Endothelial cell of umbilical vein (primary cell): ENCODE results near the gene MVB12B. TPM values are rescaled to one million over a fixed set of nuclear protein-coding genes. Genes with fewer than 3 reads are reported as not detected.
A peak's percentile ranks its signal among the peaks of the same experiment; 100 is the strongest.

Experiments used
- BruUV-seq: library from RNA; stranded (reverse); fragments of 400-500 nt; replicated peaks from 2 replicates; lab custom pipeline; 2021; lab: Mats Ljungman, UMichigan
- CTCF ChIA-PET: fragments of 300-600, 350-600 bp; sonication (Branson Sonifier 250); formaldehyde crosslinking; loops from one replicate; lab custom pipeline; 2021; ENCODE audit warnings: antibody characterized with exemption, inconsistent platforms; lab: Charles Lee
- POLR2A ChIA-PET: fragments of 300-600, 350-600 bp; sonication (Branson Sonifier 250); formaldehyde crosslinking; loops from one replicate; lab custom pipeline; 2021; ENCODE audit warnings: antibody characterized with exemption, inconsistent platforms; lab: Charles Lee
- DNase-seq: peaks from one replicate; pipeline ENCODE4 v3.0.0-alpha.2; 2011; ENCODE audit warnings: low read depth, low spot score
- FAIRE-seq: peaks from 2 replicates; lab custom pipeline; 2011; peaks lifted over from hg19 to GRCh38; lab: Jason Lieb, UNC
- H2AFZ ChIP-seq: 2 replicates; pipeline ENCODE4 v1.6.0; 2012; ENCODE audit warnings: low read depth, low read length, control low read depth, inconsistent platforms
- H3K27ac ChIP-seq: 2 replicates; pipeline ENCODE4 v1.5.1; 2011; ENCODE audit warnings: low read depth, mild to moderate bottlenecking, control low read depth, low read length, moderate library complexity; ENCODE audit not compliant: insufficient read depth
- H3K27me3 ChIP-seq, 2 experiments: 2 replicates each; pipeline versions ENCODE4 v1.6.0 to v1.6.1; 2011; ENCODE audit warnings: low read length in 2 of 2, mixed read lengths in 1 of 2; ENCODE audit not compliant: control insufficient read depth in 2 of 2, insufficient read depth in 2 of 2
- H3K36me3 ChIP-seq, 2 experiments: 2 replicates in 1 of 2; 3 replicates in 1 of 2; pipeline ENCODE4 v1.5.1; 2011; ENCODE audit warnings: low read length in 2 of 2, mild to moderate bottlenecking in 1 of 2, moderate library complexity in 1 of 2; ENCODE audit not compliant: control insufficient read depth in 2 of 2, insufficient read depth in 2 of 2; ENCODE audit errors: extremely low read depth in 1 of 2
- H3K4me1 ChIP-seq: 3 replicates; pipeline ENCODE4 v1.5.1; 2011; ENCODE audit warnings: mild to moderate bottlenecking, low read length; ENCODE audit not compliant: control insufficient read depth, insufficient read depth; ENCODE audit errors: extremely low read depth
- H3K4me2 ChIP-seq: 2 replicates; pipeline ENCODE4 v1.6.1; 2011; ENCODE audit warnings: low read length, control low read depth, mixed read lengths; ENCODE audit not compliant: insufficient read depth
- H3K4me3 ChIP-seq, 3 experiments: fragments of 200-600 bp in 1 of 3; sonication (generic), shearing (Covaris generic) in 1 of 3; replicated peaks in 1 of 3; 2 replicates each; pipeline ENCODE4 v1.5.1; 2011 to 2016; ENCODE audit warnings: control low read depth in 3 of 3, low read length in 3 of 3, mild to moderate bottlenecking in 2 of 3, inconsistent platforms in 1 of 3, low read depth in 1 of 3, moderate library complexity in 1 of 3; ENCODE audit not compliant: insufficient read depth in 1 of 3
- H3K79me2 ChIP-seq: 2 replicates; pipeline ENCODE4 v1.6.0; 2012; ENCODE audit warnings: low read length, inconsistent platforms; ENCODE audit not compliant: control insufficient read depth, insufficient read depth
- H3K9ac ChIP-seq: replicated peaks from 2 replicates; pipeline ENCODE3; 2011; ENCODE audit warnings: low read length, control low read depth; ENCODE audit not compliant: insufficient read depth; ENCODE audit errors: extremely low read depth
- H3K9me1 ChIP-seq: replicated peaks from 3 replicates; pipeline ENCODE4 v1.6.0; 2011; ENCODE audit warnings: mild to moderate bottlenecking, low read length; ENCODE audit not compliant: control insufficient read depth, insufficient read depth; ENCODE audit errors: extremely low read depth
- H3K9me3 ChIP-seq: replicated peaks from 2 replicates; pipeline ENCODE4 v1.5.1; 2012; ENCODE audit warnings: low read length, inconsistent platforms; ENCODE audit not compliant: control insufficient read depth, insufficient read depth
- H4K20me1 ChIP-seq: replicated peaks from 2 replicates; pipeline ENCODE3; 2011; ENCODE audit warnings: mild to moderate bottlenecking, low read length; ENCODE audit not compliant: control insufficient read depth, insufficient read depth; ENCODE audit errors: extremely low read depth
- GATA2 ChIP-seq: IDR thresholded peaks from 2 replicates; pipeline ENCODE4 v1.7.0; 2011; ENCODE audit warnings: low read depth, mild to moderate bottlenecking, moderate library complexity, mixed read lengths, low read length; ENCODE audit not compliant: insufficient read length, insufficient read depth
- JUN ChIP-seq: IDR thresholded peaks from 2 replicates; pipeline ENCODE4 v1.6.1; 2011; ENCODE audit warnings: borderline replicate concordance, low read depth; ENCODE audit not compliant: insufficient read length, insufficient read depth
- POLR2AphosphoS5 ChIP-seq: IDR thresholded peaks from 2 replicates; pipeline ENCODE4 v1.6.1; 2012; ENCODE audit warnings: low read depth, mild to moderate bottlenecking, control low read depth, low read length, moderate library complexity; ENCODE audit not compliant: insufficient read depth
- dilution Hi-C: fragments of 300-500 bp; cut with MboI; formaldehyde crosslinking; loops from one replicate; pipeline ENCODE4 v1.15.0; 2019; ENCODE audit warnings: low sequenced_read_pairs; ENCODE audit not compliant: extremely low pct_ligation_motif_present
- intact Hi-C: fragments of 100-400 bp; cut with micrococcal nuclease; formaldehyde crosslinking; loops from one replicate; pipeline ENCODE4 v1.10.0; 2022
- polyA plus RNA-seq, 4 experiments: library from polyadenylated mRNA; depleted of rRNA in 3 of 4; stranded (reverse) in 3 of 4; unstranded in 1 of 4; fragments of >200 nt; gene quantifications; 2 replicates each; pipeline versions ENCODE4 v1.2.1 to v1.2.3, GENCODE V29; 2011 to 2012; ENCODE audit warnings: missing spikeins in 1 of 4
- total RNA-seq: library from RNA; stranded (reverse); gene quantifications from 2 replicates; pipeline ENCODE4 v1.2.3, GENCODE V29; 2021
- TF ChIP-seq, protein P1 (sequence below): IDR thresholded peaks from 2 replicates; pipeline ENCODE4 v1.6.1; 2011; ENCODE audit not compliant: insufficient read depth, insufficient read length
- TF ChIP-seq, protein P2 (sequence below), 2 donors: IDR thresholded peaks; 1 replicate in 1 of 2; 2 replicates in 1 of 2; pipeline ENCODE4 v1.5.1; 2011; ENCODE audit warnings: low read length in 2 of 2, mild to moderate bottlenecking in 2 of 2, moderate library complexity in 2 of 2, control low read depth in 1 of 2, inconsistent platforms in 1 of 2, low read depth in 1 of 2; ENCODE audit not compliant: insufficient read depth in 1 of 2; ENCODE audit errors: extremely low read depth in 1 of 2

Gene MVB12B
- total and polyA plus RNA-seq, 2 donors (not counting 3 experiments of a cell fraction or from before 2014, with no cell fraction given): 6.6 to 17.3 TPM

DNA sequence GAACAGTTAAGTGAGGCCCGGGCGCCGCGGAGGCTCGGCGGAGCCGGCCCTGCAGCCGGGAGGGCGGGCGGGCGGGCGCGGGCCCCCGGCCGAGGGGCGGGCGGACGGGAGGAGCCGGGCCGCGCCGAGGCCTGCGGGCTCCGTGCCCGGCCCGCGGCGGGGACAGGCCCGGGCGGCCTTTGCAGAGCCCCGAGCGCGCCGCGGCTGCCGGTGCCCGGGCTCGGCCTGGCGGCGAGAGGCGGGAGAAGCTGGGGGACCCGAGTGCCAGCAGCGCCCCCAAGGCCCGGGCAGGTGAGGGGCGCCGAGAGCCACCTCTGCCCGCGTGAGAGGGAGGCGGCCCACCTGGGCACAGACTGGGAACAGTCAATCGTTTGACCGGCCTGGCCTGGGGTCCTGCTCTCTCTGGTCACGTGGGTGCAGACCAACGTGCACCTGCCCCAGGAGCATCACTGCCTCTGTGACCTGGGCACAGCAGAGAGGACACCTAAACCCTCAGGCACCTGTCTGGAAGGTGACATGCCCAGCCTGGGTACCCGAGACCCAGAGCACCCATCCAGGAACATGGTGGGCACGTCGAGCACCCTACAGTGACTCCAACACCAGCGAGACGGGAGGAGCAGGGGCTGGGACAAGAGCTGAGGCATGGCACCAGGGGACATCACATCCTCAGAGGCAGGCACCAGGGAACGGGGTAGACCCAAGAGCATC, 531 bp downstream of the MVB12B start:
- DNase-seq (no peak), FAIRE-seq (no peak)
- CTCF ChIA-PET: interaction anchor here (0.6 to 4.6 kb wide), 11 partner anchors 9 to 919 kb away, joined by 3 to 39 read pairs (median 4); no protein-coding TSS in a partner anchor
- Histone ChIP-seq H3K79me2 (no peaks in the 10 kb centered on the region), H3K4me3 (peak overlapping the region in 2 of 3 experiments; percentile 36 to 53), H3K4me1 (peaks cover 4% of the 10 kb centered on the region), H3K9ac (peak overlapping the region; percentile 59), H3K4me2 (peak overlapping the region; percentile 6), H3K27me3 (no peaks in the 10 kb centered on the region), H2AFZ (peak overlapping the region; percentile 67), H3K36me3 (no peaks in the 10 kb centered on the region), H3K9me3 (no peaks in the 10 kb centered on the region), H4K20me1 (no peaks in the 10 kb centered on the region), H3K9me1 (no peaks in the 10 kb centered on the region), H3K27ac (no peak overlapping the region)
- no peak for TF ChIP-seq JUN
- TF ChIP-seq GATA2: no peak
- TF ChIP-seq, protein P1, sequence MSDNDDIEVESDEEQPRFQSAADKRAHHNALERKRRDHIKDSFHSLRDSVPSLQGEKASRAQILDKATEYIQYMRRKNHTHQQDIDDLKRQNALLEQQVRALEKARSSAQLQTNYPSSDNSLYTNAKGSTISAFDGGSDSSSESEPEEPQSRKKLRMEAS: no peak
- TF ChIP-seq, protein P2, sequence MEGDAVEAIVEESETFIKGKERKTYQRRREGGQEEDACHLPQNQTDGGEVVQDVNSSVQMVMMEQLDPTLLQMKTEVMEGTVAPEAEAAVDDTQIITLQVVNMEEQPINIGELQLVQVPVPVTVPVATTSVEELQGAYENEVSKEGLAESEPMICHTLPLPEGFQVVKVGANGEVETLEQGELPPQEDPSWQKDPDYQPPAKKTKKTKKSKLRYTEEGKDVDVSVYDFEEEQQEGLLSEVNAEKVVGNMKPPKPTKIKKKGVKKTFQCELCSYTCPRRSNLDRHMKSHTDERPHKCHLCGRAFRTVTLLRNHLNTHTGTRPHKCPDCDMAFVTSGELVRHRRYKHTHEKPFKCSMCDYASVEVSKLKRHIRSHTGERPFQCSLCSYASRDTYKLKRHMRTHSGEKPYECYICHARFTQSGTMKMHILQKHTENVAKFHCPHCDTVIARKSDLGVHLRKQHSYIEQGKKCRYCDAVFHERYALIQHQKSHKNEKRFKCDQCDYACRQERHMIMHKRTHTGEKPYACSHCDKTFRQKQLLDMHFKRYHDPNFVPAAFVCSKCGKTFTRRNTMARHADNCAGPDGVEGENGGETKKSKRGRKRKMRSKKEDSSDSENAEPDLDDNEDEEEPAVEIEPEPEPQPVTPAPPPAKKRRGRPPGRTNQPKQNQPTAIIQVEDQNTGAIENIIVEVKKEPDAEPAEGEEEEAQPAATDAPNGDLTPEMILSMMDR (IDR thresholded peaks at IDR 0.05; ENCODE audit: extremely low read depth in 1 of 2, insufficient read depth in 1 of 2, low read depth in 1 of 2, low read length in 2 of 2): no peak
- no peak for TF ChIP-seq POLR2AphosphoS5
- intact Hi-C loops (loop anchor here (1.0 kb wide), 1 partner anchor 8 kb away; no protein-coding TSS in a partner anchor), dilution Hi-C loops (no loop called here)
- POLR2A ChIA-PET: no interaction called here
- BruUV-seq: no TSS peak
